Cardiac fibroblast (primary cell): ENCODE measurements around the gene SLC7A5.
"Not testable (repeated sequence)": the region's sequence is repeated elsewhere in the genome, so short reads cannot be mapped to it uniquely, and the experiment has no call there.

ENCODE experiments used
- DNase-seq, 2 donors: peaks; one replicate each; pipeline versions ENCODE4 v3.0.0 to v3.0.0-alpha.2; 2010; ENCODE audit warnings: low read depth in 2 of 2
- H3K4me3 ChIP-seq, 2 donors: replicated peaks in 1 of 2; 1 replicate in 1 of 2; 2 replicates in 1 of 2; pipeline ENCODE4 v1.5.1; 2011; ENCODE audit warnings: low read depth in 2 of 2, low read length in 2 of 2, mild to moderate bottlenecking in 2 of 2, moderate library complexity in 1 of 2
- CTCF ChIP-seq: IDR thresholded peaks from one replicate; pipeline ENCODE4 v1.5.1; 2011; ENCODE audit warnings: low read depth, mild to moderate bottlenecking, low read length, inconsistent platforms

Gene SLC7A5

DNA sequence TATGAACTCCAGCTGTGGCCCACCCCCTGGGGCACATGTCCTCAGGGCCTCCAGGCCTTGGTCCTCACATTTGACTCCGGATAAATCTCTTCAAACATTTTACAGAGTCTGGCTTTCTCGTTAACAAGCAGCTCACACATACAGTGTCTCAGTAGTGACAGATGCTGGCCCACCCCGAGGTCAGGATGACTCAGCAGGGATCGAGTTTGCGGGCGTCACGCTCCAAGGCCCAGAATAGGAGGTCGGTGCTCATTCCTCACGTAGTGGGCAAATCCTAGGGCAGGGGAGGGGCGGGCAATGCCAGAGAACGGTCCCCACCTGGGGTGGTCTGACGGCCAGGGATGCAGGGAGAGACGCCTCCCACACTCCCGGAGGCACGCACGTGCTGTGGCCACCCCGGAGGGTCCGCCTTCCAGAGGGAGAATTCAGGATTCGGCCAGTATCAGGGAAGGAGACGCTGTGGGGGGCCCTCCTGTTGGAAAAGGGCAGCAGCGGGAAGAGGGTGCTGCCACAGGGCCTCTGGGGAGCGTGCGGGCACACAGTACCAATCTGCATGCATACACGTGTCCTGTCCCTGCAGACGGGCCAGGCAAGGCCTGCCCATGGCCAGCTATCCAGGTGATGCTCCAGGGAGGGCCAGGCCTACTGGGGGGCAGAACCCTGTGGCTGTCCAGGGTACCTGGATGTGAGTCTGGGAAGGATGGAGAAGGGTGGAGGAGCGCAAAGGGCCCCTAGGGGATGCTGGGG is 8.6 kb downstream of the SLC7A5 start:
- peak; percentile 62 to 70 for DNase-seq
- no peak overlapping the region for H3K4me3 ChIP-seq
- TF ChIP-seq CTCF, result no peak

GRCh38 chr16:87858151-87858993 is 10.9 kb downstream of the SLC7A5 start:
- not testable (repeated sequence) for H3K4me3 ChIP-seq, DNase-seq

GRCh38 chr16:87856791-87857228 is 12.5 kb downstream of the SLC7A5 start:
- peak in 1 of 2 donors; percentile 30 for DNase-seq
- no peak overlapping the region for H3K4me3 ChIP-seq
- TF ChIP-seq CTCF, result no peak

DNA sequence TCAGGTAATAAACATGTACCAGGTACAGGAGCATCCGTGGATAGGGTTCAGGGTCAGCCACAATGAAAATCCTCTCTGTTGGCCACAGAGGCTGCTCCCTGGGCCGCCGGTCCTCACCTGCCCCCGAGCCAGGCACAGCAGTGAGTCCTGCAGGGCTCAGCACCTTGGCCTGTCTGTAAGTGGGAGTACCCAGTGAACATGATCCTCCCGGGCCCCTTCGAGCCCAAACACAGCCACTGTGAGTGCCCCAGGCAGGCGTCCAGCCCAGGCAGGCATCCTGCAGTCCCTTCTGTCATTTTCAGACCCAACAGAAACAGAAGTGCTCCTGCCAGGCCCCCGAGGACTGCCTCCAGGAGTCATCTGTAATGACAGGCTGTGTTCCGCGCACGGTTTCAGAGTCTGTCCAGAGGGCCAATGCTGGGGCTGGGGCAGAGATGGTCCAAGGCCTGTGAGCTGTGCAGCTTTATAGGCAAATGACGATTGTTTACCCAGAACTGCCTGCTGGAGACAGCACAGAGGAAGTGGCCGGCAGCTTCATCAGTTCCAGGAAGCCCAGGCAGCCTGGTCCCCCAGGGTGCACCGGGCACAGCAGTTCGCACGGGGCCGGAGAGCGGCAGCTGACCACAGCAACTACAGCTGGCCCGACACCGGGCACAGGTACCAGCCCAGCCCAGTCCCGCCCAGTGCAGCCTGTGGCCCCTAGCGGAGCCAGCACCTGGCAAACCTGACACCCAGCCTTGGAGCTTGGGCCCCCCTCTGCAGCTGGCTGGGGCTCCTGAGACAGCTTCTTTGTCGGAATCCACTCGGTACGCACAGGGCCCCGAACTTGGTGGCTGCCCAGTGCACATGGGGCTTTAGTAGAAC is 13.2 kb downstream of the SLC7A5 start:
- DNase-seq, result peak; percentile 38 to 62
- TF ChIP-seq CTCF, result no peak
- H3K4me3 ChIP-seq, result no peak overlapping the region

DNA sequence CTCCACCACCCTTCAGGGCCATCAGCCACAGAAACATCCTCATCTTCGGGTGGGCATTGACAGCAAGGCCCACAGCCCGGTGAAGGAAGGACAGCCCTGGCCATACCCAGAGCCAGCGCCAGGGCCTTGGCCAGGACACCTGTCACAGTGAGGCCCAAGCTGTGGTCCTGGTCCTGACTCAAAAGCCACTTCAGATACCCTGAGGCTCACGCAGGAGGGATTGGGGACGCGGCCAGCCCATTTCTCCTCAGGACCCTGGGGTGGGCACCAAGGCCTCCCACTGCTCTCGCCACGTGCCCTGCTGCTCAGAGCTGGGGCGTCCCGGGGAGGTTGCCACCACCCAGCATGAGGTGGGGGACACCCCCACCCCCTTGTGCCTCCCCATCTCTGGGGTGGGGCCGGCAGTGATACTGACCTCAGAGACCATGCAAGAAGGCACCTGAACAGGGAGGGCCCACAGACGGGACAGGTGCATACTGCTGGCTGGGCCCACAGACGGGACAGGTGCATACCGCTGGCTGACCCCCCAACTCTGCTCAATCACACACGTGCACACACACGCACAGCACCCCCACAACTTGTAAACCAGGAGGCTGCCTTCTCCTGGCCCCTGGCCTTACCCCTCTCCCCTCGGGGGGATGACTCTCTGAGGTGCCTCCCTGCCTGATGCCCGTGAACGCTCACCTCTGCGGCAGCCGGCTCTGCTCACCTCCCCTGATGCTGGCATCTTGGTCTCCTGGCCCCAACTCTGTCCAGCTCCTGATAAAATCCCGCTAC is 14.2 kb downstream of the SLC7A5 start:
- no peak for DNase-seq
- no peak for TF ChIP-seq CTCF
- no peak overlapping the region for H3K4me3 ChIP-seq

DNA sequence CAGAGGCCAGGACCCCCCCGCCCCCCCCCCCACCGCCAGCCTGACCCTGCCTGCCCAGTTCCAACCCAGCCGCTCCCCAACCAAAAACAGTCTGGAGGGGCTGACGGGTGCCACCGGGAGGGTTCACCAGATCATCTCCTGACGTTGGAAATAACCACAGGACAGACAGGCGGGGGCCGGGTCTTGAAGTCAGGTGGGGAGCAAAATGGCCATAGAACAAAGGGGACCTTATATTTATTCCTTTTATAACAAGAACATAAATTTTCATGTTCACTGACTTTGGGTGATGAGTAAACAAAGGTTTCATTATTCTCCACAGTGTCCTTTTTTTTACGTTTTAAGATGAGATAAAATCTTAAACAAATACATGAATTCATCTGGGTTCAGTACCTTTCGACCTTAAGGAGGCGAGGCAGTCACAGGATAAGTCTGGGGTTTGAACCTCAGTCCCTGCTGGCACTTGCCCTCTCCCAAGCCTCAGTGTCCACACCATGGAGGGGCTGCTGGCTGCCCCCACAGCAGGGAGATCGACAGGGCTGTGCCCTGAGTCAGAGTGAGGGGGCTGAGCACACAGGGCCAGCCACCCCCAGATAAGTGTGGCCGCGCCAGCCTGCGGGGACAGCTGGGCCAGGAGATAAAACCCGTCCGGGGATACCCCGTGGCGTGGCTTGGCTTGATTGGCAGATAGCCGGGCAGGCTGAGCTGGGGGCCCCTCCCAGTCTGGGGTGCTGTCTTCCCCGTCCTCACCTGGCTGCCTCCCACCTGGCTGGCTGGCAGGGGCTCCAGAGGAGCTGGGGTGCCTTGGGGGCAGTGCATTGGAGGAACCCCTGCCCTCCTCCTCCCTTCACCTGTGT is 15.0 kb downstream of the SLC7A5 start:
- H3K4me3 ChIP-seq, result no peak overlapping the region
- peak in 1 of 2 donors; percentile 47 for DNase-seq
- TF ChIP-seq CTCF, result no peak
